ENCODE data around the gene SLC4A1. TPM values are rescaled to one million over a fixed set of nuclear protein-coding genes. Genes with fewer than 3 reads are reported as not detected.

Gene SLC4A1
- total and polyA plus RNA-seq, 2 of the 13 experiments (the other 11 are each of a cell fraction or from before 2014, with no cell fraction given), result not detected

GRCh38 chr17:44199553-44200477 is 68.1 kb downstream of the SLC4A1 start, which contains the start of gene ATXN7L3:
TSS of gene ATXN7L3 (minus strand) at chr17:44199884. CDS start at chr17:44198070, 1,814 bp downstream.
- FAIRE-seq (peak; percentile 92), ATAC-seq (peak; percentile 82)
- no TSS peak for BruUV-seq (replicated peaks)
- TF ChIP-seq HMGXB3 (CRISPR knock-in tag; IDR thresholded peaks at IDR 0.05; ENCODE audit: borderline replicate concordance) (0 out of 2 replicates have a peak, but pooled peaks have one; percentile 50), IRF1 (CRISPR knock-in tag; IDR thresholded peaks at IDR 0.05; ENCODE audit: low read depth) (0 out of 2 replicates have a peak, but pooled peaks have one; percentile 35), ATF5 (CRISPR knock-in tag; IDR thresholded peaks at IDR 0.05; ENCODE audit: low read depth) (no peak), HES4 (CRISPR knock-in tag; IDR thresholded peaks at IDR 0.05; ENCODE audit: borderline replicate concordance) (no peak), ZFAT (CRISPR knock-in tag; conservative IDR thresholded peaks at IDR 0.05) (no peak), ZBTB2 (CRISPR knock-in tag; IDR thresholded peaks at IDR 0.05; ENCODE audit: low read depth) (peak; percentile 98), MAZ (IDR thresholded peaks at IDR 0.05; ENCODE audit: borderline replicate concordance, low read depth, low read length) (peak; percentile 87), MAZ (CRISPR knock-in tag; IDR thresholded peaks at IDR 0.05; ENCODE audit: low read depth) (peak; percentile 78; the same call in 1 of the 2 replicates), GTF2F1 (IDR thresholded peaks at IDR 0.05; ENCODE audit: low read length) (no peak), SP140L (CRISPR knock-in tag; IDR thresholded peaks at IDR 0.05; ENCODE audit: borderline replicate concordance) (no peak), KLF12 (CRISPR knock-in tag; IDR thresholded peaks at IDR 0.05; ENCODE audit: borderline replicate concordance) (peak; percentile 83; the same call in 1 of the 2 replicates)

More at GRCh38 chr17:44199553-44200477, 68.1 kb downstream of the SLC4A1 start, which contains the start of gene ATXN7L3:
- peak within 1 kb of the TSS; percentile 91 to 94 (median 91) for H3K4me3 ChIP-seq (replicated peaks in 1 of 3; ENCODE audit: insufficient read depth in 1 of 3, low read depth in 2 of 3, low read length in 3 of 3)
- H3K4me2 ChIP-seq (ENCODE audit: low read depth, low read length), result peak within 1 kb of the TSS; percentile 97
- intact Hi-C loops (cut with micrococcal nuclease; ENCODE audit: unreplicated experiment) (loop anchor here (5.0 kb wide), 1 partner anchor 127 kb away; no protein-coding TSS in a partner anchor), in situ Hi-C loops (cut with HindIII; ENCODE audit: extremely low pct_ligation_motif_present, low pct_unique_long_range_greater_than_20kb) (no loop called here)
- H3K27me3 ChIP-seq (ENCODE audit: control insufficient read depth in 1 of 2, insufficient read depth in 2 of 2, low read length in 2 of 2), result no peaks in the 10 kb centered on the region; a peak in 1 of 5 replicates
- peaks cover 19% of the 10 kb centered on the region for H3K79me2 ChIP-seq (ENCODE audit: insufficient read depth, low read length)
- WGBS (ENCODE audit: low lambda C conversion rate), result under 1% methylated on average over 66 of the region's 126 CpGs
- no peak within 1 kb of the TSS for H2AFZ ChIP-seq (ENCODE audit: low read length)
- POLR2A ChIA-PET, result interaction anchor here (0.6 to 4.1 kb wide), 27 partner anchors 9 to 1908 kb away, joined by 3 to 71 read pairs (median 4); partner anchors contain the start of genes CCDC43, GRN, HDAC5 and RUNDC3A
- CTCF ChIA-PET (ENCODE audit: low intra/inter-chr PET ratio, low total read pairs), result no interaction called here
- DNase-seq (ENCODE audit: low spot score), result peak; percentile 97
- H4K20me1 ChIP-seq (ENCODE audit: insufficient read depth, low read length), result 0 out of 2 replicates have a peak, but pooled peaks cover 7% of the 10 kb centered on the region
- peaks cover 39% of the 10 kb centered on the region for H3K4me1 ChIP-seq (ENCODE audit: insufficient read depth, low read length)
- H3K36me3 ChIP-seq (replicated peaks in 1 of 2; ENCODE audit: control insufficient read depth in 1 of 2, insufficient read depth in 2 of 2, low read length in 2 of 2), result peaks cover 10 to 25% of the 10 kb centered on the region in 2 experiments
- H3K9ac ChIP-seq (ENCODE audit: insufficient read depth, low read depth, low read length), result peak within 1 kb of the TSS; percentile 89
- no peaks in the 10 kb centered on the region for H3K9me3 ChIP-seq (ENCODE audit: low read length)
- peak within 1 kb of the TSS; percentile 95 for H3K27ac ChIP-seq (ENCODE audit: extremely low read length, insufficient read depth, low read length)
